Brain microvascular endothelial cell (primary cell): Measurements from ENCODE around the gene BDH2.

Experiments used
- DNase-seq: peaks from one replicate; pipeline ENCODE4 v3.0.0-alpha.2; 2020
- H3K27ac ChIP-seq: fragments of 250-450 bp; sonication (Bioruptor Pico); 2 replicates; pipeline ENCODE4 v1.5.1; 2020; ENCODE audit warnings: mild to moderate bottlenecking, moderate library complexity
- H3K27me3 ChIP-seq: fragments of 250-450 bp; sonication (Bioruptor Pico); replicated peaks from 2 replicates; pipeline ENCODE4 v1.5.1; 2020; ENCODE audit warnings: mild to moderate bottlenecking
- H3K36me3 ChIP-seq: fragments of 250-450 bp; sonication (Bioruptor Pico); replicated peaks from 2 replicates; pipeline ENCODE4 v1.5.1; 2020; ENCODE audit warnings: mild to moderate bottlenecking
- H3K4me3 ChIP-seq: 2 replicates; pipeline ENCODE4 v1.5.1; 2011; ENCODE audit warnings: low read depth, mild to moderate bottlenecking, control low read depth, low read length, moderate library complexity
- in situ Hi-C: cut with HindIII; loops from 2 replicates; pipeline ENCODE4 v1.10.0; 2017; ENCODE audit warnings: low sequenced_read_pairs, low pct_ligation_motif_present
- TF ChIP-seq, protein P1 (sequence below): IDR thresholded peaks from 2 replicates; pipeline ENCODE4 v1.5.1; 2011; ENCODE audit warnings: low read depth, mild to moderate bottlenecking, moderate library complexity, low read length, control low read depth, inconsistent platforms; ENCODE audit errors: missing control alignments

BDH2 gene

GRCh38 chr4:103052145-103052544 lies 47.5 kb downstream of the BDH2 start:
- Histone ChIP-seq H3K27ac (no peak overlapping the region), H3K4me3 (no peak overlapping the region), H3K36me3 (peaks cover 4% of the 10 kb centered on the region), H3K27me3 (no peaks in the 10 kb centered on the region)
- no peak for DNase-seq
- TF ChIP-seq, protein P1, sequence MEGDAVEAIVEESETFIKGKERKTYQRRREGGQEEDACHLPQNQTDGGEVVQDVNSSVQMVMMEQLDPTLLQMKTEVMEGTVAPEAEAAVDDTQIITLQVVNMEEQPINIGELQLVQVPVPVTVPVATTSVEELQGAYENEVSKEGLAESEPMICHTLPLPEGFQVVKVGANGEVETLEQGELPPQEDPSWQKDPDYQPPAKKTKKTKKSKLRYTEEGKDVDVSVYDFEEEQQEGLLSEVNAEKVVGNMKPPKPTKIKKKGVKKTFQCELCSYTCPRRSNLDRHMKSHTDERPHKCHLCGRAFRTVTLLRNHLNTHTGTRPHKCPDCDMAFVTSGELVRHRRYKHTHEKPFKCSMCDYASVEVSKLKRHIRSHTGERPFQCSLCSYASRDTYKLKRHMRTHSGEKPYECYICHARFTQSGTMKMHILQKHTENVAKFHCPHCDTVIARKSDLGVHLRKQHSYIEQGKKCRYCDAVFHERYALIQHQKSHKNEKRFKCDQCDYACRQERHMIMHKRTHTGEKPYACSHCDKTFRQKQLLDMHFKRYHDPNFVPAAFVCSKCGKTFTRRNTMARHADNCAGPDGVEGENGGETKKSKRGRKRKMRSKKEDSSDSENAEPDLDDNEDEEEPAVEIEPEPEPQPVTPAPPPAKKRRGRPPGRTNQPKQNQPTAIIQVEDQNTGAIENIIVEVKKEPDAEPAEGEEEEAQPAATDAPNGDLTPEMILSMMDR = no peak
- in situ Hi-C loops = no loop called here

- no peak overlapping the region for H3K27ac ChIP-seq
- no peaks in the 10 kb centered on the region for H3K27me3 ChIP-seq
- no peak overlapping the region for H3K4me3 ChIP-seq
- in situ Hi-C loops = no loop called here
- peaks cover 4% of the 10 kb centered on the region for H3K36me3 ChIP-seq
- TF ChIP-seq, protein P1 = no peak
- DNase-seq = no peak
These were observed 48.7 kb downstream of the BDH2 start for GRCh38 chr4:103050736-103051436.

DNA sequence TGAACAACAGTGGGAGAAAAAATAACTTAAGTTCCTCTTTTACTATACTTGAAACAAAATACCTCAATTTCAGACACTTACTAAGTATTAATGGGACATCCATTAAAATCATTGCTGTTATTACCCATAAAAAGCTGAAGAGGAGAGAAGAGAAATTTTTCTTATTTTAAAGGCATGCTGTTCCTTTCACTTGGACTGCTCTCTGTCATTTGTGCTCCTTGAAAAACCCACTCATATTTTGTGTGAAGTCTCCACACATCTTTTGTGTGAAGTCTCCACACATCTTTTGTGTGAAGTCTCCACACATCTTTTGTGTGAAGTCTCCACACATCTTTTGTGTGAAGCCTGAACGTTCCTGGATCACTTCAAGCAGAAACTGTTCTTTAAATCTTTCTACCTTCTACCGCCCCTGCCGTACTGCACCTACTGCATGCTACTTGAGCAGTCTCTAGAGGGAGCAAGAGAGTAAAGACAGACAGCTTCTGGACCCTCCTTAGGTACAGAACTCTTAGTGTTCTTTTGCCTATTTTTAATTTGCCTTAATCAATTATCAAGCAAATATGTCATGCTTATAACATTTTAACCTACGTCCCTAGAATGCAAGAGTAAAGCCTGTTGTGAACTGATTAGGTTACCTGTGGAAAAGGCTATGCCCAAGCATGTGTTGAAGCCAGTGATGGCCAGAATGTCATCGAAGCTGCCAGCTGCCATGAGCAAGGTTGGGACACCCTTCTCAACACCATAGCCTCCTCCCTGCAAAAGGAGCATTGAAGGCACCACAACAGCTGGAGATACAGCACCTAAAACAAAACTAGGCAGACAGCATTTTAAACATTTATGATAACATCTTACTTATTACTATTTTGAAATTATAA lies 53.0 kb downstream of the BDH2 start:
- DNase-seq = peak; percentile 14
- in situ Hi-C loops = no loop called here
- Histone ChIP-seq H3K4me3 (no peak overlapping the region), H3K27ac (no peak overlapping the region), H3K36me3 (peaks cover 4% of the 10 kb centered on the region), H3K27me3 (no peaks in the 10 kb centered on the region)
- TF ChIP-seq, protein P1 = peak; percentile 84

DNA sequence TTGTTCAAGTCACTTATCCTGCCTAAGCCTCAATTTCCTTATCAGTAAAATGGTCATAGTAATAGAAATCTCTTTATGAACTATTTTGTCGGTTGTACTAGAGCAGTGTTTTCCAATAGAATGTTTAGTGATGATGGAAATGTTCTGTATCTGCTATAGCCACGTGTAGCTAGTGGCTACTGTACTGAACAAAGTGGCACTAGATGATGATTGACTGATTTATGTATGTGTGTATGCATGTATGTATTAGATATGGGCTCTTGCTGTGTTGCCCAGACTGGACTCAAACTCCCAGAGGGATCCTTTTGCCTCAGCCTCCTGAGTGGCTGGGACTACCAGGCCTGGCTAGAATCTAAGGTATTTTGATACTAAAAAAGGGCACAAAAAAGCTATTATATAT lies 55.5 kb downstream of the BDH2 start:
- Histone ChIP-seq H3K27ac (no peak overlapping the region), H3K36me3 (peaks cover 4% of the 10 kb centered on the region), H3K27me3 (no peaks in the 10 kb centered on the region), H3K4me3 (no peak overlapping the region)
- in situ Hi-C loops = no loop called here
- TF ChIP-seq, protein P1 = no peak
- DNase-seq = no peak

DNA sequence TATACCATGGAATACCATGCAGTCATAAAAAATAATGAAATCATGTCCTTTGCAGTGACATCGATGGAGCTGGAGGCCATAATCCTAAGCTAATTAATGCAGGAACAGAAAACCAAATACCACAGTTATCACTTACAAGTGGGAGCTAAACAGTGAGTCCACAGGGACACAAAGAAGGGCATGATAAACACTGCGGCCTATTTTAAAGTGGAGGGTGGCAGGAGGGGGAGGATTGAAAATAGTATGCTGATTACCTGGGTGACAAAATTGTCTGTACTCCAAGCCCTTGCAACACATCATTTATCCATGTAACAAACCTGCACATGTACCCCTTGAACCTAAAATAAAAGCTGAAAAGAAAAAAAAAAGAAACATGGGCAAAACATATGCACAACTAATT lies 63.5 kb downstream of the BDH2 start:
- Histone ChIP-seq H3K27ac (no peak overlapping the region), H3K36me3 (no peaks in the 10 kb centered on the region), H3K27me3 (no peaks in the 10 kb centered on the region), H3K4me3 (no peak overlapping the region)
- in situ Hi-C loops = no loop called here
- no peak for DNase-seq
- TF ChIP-seq, protein P1 = no peak
